ENCODE data around the gene SORCS2. TPM values are rescaled to one million over a fixed set of nuclear protein-coding genes. Genes with fewer than 3 reads are reported as not detected.

SORCS2 gene
- total and polyA plus RNA-seq, 2 of the 8 experiments (the other 6 are each of a cell fraction or from before 2014, with no cell fraction given) = 0.36 to 1.8 TPM

DNA sequence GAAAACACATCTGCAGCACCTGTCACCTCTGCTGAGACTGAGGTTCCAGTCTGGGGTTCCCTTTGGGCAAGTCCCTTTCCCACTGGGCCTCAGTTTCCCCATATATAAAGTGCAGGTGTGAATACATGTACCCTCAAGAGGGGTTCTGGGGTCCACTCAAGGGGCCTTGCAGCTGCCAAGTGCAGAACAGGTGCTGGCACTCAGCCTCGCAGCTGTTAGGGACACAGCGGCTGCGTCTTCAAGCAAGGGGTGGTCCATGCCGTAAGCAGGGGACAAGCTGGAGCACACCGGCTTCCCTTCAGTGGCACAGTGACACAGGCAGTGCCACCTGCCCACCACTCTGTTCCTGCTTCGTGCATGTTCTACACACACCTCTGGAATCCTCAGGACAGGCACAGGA is 329.3 kb downstream of the SORCS2 start (continued):
- no peak for TF ChIP-seq SIX5 (IDR thresholded peaks at IDR 0.05; ENCODE audit: low read depth, low read length)
- TF ChIP-seq, protein P1, sequence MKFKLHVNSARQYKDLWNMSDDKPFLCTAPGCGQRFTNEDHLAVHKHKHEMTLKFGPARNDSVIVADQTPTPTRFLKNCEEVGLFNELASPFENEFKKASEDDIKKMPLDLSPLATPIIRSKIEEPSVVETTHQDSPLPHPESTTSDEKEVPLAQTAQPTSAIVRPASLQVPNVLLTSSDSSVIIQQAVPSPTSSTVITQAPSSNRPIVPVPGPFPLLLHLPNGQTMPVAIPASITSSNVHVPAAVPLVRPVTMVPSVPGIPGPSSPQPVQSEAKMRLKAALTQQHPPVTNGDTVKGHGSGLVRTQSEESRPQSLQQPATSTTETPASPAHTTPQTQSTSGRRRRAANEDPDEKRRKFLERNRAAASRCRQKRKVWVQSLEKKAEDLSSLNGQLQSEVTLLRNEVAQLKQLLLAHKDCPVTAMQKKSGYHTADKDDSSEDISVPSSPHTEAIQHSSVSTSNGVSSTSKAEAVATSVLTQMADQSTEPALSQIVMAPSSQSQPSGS (IDR thresholded peaks at IDR 0.05; ENCODE audit: low read length) = no peak
